GM18867 (cell line): ENCODE data around the gene SNAPIN.
"Not testable (repeated sequence)": the region's sequence is repeated elsewhere in the genome, so short reads cannot be mapped to it uniquely, and the experiment has no call there.

Source experiments
- ATAC-seq: cut with Tn5 transposase; IDR thresholded peaks from one replicate; pipeline ENCODE4 v1.9.1; 2021; ENCODE audit warnings: mild to moderate bottlenecking, moderate library complexity; ENCODE audit not compliant: unreplicated experiment

Gene SNAPIN

GRCh38 chr1:153646672-153647345, 11.7 kb upstream of the SNAPIN start:
- ATAC-seq, result no peak

- ATAC-seq, result no peak
Observed at GRCh38 chr1:153647346-153647714, 11.2 kb upstream of the SNAPIN start.

- no peak for ATAC-seq
Observed at GRCh38 chr1:153648000-153648643, 10.4 kb upstream of the SNAPIN start.

- ATAC-seq, result no peak
Observed at GRCh38 chr1:153649137-153649862, 9.2 kb upstream of the SNAPIN start.

- ATAC-seq, result no peak
Observed at GRCh38 chr1:153649863-153650235, 8.7 kb upstream of the SNAPIN start.

GRCh38 chr1:153651771-153652170, 6.7 kb upstream of the SNAPIN start:
- no peak for ATAC-seq

GRCh38 chr1:153652805-153653500, 5.5 kb upstream of the SNAPIN start:
- ATAC-seq, result no peak

GRCh38 chr1:153655333-153655732, 3.2 kb upstream of the SNAPIN start:
- no peak for ATAC-seq

- no peak for ATAC-seq
Observed at GRCh38 chr1:153659175-153659534, 652 bp downstream of the SNAPIN start.

- no peak for ATAC-seq
Observed at GRCh38 chr1:153659656-153660055, 1.2 kb downstream of the SNAPIN start.

- no peak for ATAC-seq
Observed at GRCh38 chr1:153661111-153661708, 2.7 kb downstream of the SNAPIN start.

GRCh38 chr1:153662269-153662668, 3.8 kb downstream of the SNAPIN start:
- no peak for ATAC-seq

GRCh38 chr1:153663211-153663610, 4.7 kb downstream of the SNAPIN start:
- no peak for ATAC-seq

- ATAC-seq, result no peak
Observed at GRCh38 chr1:153667439-153667838, 8.9 kb downstream of the SNAPIN start.

- ATAC-seq, result not testable (repeated sequence)
Observed at GRCh38 chr1:153668672-153669071, 10.2 kb downstream of the SNAPIN start.

GRCh38 chr1:153669606-153670005, 11.1 kb downstream of the SNAPIN start:
- no peak for ATAC-seq

- no peak for ATAC-seq
Observed at GRCh38 chr1:153670257-153670858, 11.9 kb downstream of the SNAPIN start.

GRCh38 chr1:153670859-153671627, 12.5 kb downstream of the SNAPIN start, which contains the start of gene ILF2:
Gene ILF2, minus strand, starts transcription at chr1:153670993. Its CDS starts 71 bp downstream, at chr1:153670922.
- peak; percentile 93 for ATAC-seq

GRCh38 chr1:153671628-153672353, 13.3 kb downstream of the SNAPIN start:
- peak; percentile 19 for ATAC-seq
